DOHH2 (cell line): ENCODE measurements around the gene GPN1.

ENCODE experiments used
- EZH2phosphoT487 ChIP-seq: fragments of 200-600 bp; sonication (generic); IDR thresholded peaks from 2 replicates; pipeline ENCODE4 v1.6.1; 2017; ENCODE audit warnings: borderline replicate concordance, mild to moderate bottlenecking, antibody characterized with exemption, low read length, moderate library complexity, mixed read lengths
- TF ChIP-seq, protein P1 (sequence below): fragments of 200-600 bp; sonication (generic); IDR thresholded peaks from one replicate; pipeline ENCODE4 v1.5.1; 2014; ENCODE audit warnings: antibody characterized with exemption, mild to moderate bottlenecking, low read depth, low read length; ENCODE audit not compliant: poor library complexity, severe bottlenecking

DNA sequence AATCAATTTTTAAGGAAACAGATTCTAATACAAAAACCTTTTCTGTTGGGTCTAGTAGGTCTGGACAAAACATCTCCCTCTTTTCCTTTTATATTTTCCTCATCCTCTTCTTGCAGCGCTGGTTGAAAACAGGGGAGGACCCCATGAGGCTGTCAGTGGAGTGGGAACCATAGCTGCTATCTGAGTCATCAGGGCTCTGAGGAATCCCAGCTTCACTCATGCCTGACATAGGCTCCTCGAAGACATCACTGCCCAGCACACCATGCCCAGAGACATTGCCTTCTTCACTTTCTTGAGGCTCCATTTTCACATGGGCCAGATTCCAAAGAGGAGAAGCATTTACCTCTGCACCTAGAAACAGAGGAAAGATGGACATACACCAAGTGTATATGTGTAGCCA is 24.5 kb downstream of the GPN1 start:
- no peak for TF ChIP-seq EZH2phosphoT487
- TF ChIP-seq, protein P1, sequence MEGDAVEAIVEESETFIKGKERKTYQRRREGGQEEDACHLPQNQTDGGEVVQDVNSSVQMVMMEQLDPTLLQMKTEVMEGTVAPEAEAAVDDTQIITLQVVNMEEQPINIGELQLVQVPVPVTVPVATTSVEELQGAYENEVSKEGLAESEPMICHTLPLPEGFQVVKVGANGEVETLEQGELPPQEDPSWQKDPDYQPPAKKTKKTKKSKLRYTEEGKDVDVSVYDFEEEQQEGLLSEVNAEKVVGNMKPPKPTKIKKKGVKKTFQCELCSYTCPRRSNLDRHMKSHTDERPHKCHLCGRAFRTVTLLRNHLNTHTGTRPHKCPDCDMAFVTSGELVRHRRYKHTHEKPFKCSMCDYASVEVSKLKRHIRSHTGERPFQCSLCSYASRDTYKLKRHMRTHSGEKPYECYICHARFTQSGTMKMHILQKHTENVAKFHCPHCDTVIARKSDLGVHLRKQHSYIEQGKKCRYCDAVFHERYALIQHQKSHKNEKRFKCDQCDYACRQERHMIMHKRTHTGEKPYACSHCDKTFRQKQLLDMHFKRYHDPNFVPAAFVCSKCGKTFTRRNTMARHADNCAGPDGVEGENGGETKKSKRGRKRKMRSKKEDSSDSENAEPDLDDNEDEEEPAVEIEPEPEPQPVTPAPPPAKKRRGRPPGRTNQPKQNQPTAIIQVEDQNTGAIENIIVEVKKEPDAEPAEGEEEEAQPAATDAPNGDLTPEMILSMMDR: no peak
